Mucosa of stomach (tissue), 1 donor: Measurements from ENCODE around the gene TRH.

Experiments
- H3K27me3 ChIP-seq: one replicate; pipeline ENCODE4 v1.7.0; 2013; ENCODE audit warnings: mild to moderate bottlenecking, low read length; ENCODE audit not compliant: control insufficient read depth, insufficient read depth
- H3K36me3 ChIP-seq: one replicate; pipeline ENCODE4 v1.7.0; 2013; ENCODE audit warnings: low read length; ENCODE audit not compliant: control insufficient read depth, insufficient read depth
- H3K4me1 ChIP-seq: one replicate; pipeline ENCODE4 v1.7.0; 2013; ENCODE audit warnings: mild to moderate bottlenecking, low read length; ENCODE audit not compliant: control insufficient read depth, insufficient read depth
- H3K4me3 ChIP-seq: one replicate; pipeline ENCODE4 v1.7.0; 2013; ENCODE audit warnings: low read length
- H3K9ac ChIP-seq: one replicate; pipeline ENCODE4 v1.7.0; 2013; ENCODE audit warnings: mild to moderate bottlenecking, low read length, moderate library complexity
- H3K9me3 ChIP-seq: one replicate; pipeline ENCODE4 v1.7.0; 2013; ENCODE audit warnings: mild to moderate bottlenecking, low read length, moderate library complexity; ENCODE audit not compliant: control insufficient read depth
- donor health status: Pancreatic carcinoma.

Gene TRH

DNA sequence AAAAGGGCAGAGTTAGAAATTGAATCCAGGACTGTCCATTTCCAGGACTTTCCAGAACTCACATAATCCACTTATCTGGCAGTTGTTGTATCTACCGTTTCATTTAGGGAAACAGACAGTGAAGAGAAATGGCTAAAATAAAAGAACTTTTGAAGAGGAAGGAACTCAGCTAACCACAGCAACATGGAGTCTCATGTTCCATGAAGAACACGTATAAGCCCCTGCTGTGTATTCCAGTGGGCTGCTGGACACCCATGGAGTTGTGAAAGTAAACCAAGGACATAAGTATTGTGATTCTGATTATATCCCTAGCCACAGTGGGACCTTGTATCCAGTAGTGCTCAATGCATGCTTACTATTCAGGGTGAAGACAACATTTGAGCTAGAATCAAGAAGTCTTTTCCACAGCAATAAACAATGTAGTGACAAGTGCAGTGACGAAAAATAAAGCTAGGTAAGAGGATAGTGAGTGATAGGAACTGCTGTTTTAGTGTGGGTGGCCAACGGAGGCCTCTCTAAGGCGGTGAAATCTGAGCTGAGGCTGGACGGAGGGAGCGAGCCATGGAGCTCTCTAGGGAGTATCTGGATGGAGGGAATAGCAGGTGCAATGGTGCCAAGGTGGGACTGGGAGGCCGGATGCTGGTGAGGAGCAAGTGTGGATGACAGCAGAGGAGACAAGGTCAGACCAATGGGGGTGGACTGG lies 26.8 kb upstream of the TRH start:
- Histone ChIP-seq H3K36me3 (no peaks in the 10 kb centered on the region), H3K4me3 (no peak overlapping the region)

GRCh38 chr3:129950318-129951046 lies 24.0 kb upstream of the TRH start:
- no peak overlapping the region for H3K9ac ChIP-seq
- H3K27me3 ChIP-seq: peaks cover 5% of the 10 kb centered on the region

More for the DNA sequence above, 26.8 kb upstream of the TRH start:
- Histone ChIP-seq H3K27me3 (peaks cover 7% of the 10 kb centered on the region), H3K4me1 (no peaks in the 10 kb centered on the region), H3K9ac (no peak overlapping the region), H3K9me3 (no peaks in the 10 kb centered on the region)

DNA sequence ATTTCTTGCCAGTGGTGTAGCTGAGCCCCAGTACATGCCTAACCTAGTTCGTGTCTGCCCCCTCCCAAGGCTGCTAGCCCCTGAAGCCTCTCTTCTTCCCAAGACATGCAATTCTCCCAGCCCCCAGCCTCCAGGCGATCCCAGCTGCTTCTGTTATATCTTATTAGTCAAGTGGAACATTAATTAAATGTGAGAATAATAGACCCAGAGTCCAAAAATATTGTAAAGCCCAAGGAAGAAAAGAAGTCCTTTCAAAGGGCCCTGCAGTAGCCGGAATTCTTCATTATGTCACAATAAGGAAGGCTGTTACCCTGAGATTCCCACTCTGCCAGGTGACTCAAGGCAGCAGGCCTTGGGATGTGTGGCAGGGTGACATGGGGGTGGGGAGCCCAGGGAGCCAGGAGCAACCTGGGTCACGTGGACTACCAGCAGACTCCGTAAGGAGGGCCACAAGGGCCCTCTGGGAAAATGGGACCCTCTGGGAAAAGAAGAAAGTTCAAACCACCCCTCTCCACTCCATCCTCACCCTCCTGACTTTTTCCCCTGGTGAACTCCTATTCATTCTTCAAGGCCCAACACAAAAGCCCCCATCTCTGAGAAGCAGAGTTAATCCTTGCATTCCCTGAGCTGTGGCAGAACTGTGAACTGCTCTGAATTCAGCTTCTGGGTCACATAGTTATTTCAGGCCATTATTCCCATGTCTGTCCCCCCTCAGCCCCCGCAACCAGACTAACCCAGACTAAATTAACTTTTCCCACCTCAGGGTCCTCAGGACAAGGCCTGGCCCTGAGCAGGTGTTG lies 21.8 kb upstream of the TRH start:
- Histone ChIP-seq H3K36me3 (no peaks in the 10 kb centered on the region), H3K4me1 (no peaks in the 10 kb centered on the region), H3K9ac (no peak overlapping the region), H3K4me3 (no peak overlapping the region), H3K9me3 (no peaks in the 10 kb centered on the region), H3K27me3 (peaks cover 5% of the 10 kb centered on the region)

More at GRCh38 chr3:129950318-129951046, 24.0 kb upstream of the TRH start:
- no peaks in the 10 kb centered on the region for H3K9me3 ChIP-seq
- H3K36me3 ChIP-seq: no peaks in the 10 kb centered on the region
- H3K4me1 ChIP-seq: no peaks in the 10 kb centered on the region
- H3K4me3 ChIP-seq: no peak overlapping the region

DNA sequence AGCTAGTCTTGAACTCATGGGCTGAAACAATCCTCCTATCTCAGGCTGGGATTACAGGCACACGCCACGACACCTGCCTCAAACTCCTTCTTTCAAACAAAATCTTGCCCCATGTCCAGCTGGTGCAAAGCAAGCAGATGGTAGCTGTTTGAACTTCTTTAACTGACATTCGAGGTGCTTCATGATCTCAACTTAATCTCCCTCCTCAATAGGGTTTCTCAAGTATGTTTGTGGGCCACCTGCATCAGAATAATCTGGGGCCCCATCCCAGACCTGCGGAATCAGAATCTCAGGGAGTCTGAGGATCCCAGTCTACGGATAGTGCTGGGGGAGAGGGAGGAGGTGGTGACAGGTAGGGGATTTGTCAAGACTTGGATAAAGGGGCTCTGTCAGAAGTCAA lies 20.9 kb upstream of the TRH start:
- Histone ChIP-seq H3K9me3 (no peaks in the 10 kb centered on the region), H3K4me3 (no peak overlapping the region), H3K4me1 (no peaks in the 10 kb centered on the region), H3K9ac (no peak overlapping the region), H3K36me3 (no peaks in the 10 kb centered on the region), H3K27me3 (peaks cover 5% of the 10 kb centered on the region)

GRCh38 chr3:129954514-129954913 lies 20.0 kb upstream of the TRH start:
- H3K9ac ChIP-seq: no peak overlapping the region
- no peaks in the 10 kb centered on the region for H3K9me3 ChIP-seq
- H3K4me1 ChIP-seq: no peaks in the 10 kb centered on the region
- no peaks in the 10 kb centered on the region for H3K36me3 ChIP-seq
- H3K27me3 ChIP-seq: peaks cover 5% of the 10 kb centered on the region
- no peak overlapping the region for H3K4me3 ChIP-seq

DNA sequence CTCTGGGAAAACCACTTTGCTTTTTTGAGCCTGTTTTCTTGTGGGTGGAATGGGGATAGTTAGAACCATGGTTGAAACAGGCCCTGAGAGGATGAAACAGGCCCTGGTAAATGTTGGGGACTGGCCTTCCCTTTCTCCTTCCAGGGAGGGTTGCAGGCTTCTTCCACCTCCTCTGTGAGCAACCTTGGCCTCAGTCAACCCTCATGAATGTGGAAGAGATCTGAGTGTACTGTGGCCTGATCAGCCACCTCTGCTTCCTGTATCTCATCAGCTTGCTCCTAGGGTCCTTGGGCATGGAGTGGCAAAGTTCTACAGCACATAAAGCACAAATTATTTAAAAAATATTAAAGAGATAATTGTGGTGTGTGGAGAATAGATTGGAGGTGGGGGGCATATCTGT lies 17.6 kb upstream of the TRH start:
- Histone ChIP-seq H3K9ac (no peak overlapping the region), H3K36me3 (no peaks in the 10 kb centered on the region), H3K27me3 (peaks cover 5% of the 10 kb centered on the region), H3K4me3 (no peak overlapping the region), H3K4me1 (no peaks in the 10 kb centered on the region), H3K9me3 (no peaks in the 10 kb centered on the region)

- Histone ChIP-seq H3K36me3 (no peaks in the 10 kb centered on the region), H3K27me3 (peaks cover 5% of the 10 kb centered on the region), H3K9ac (no peak overlapping the region), H3K9me3 (no peaks in the 10 kb centered on the region), H3K4me3 (no peak overlapping the region), H3K4me1 (no peaks in the 10 kb centered on the region)
Observed at GRCh38 chr3:129958755-129959154, 15.8 kb upstream of the TRH start.

- H3K9ac ChIP-seq: no peak overlapping the region
- no peaks in the 10 kb centered on the region for H3K36me3 ChIP-seq
- H3K27me3 ChIP-seq: no peaks in the 10 kb centered on the region
- no peaks in the 10 kb centered on the region for H3K9me3 ChIP-seq
- H3K4me1 ChIP-seq: no peaks in the 10 kb centered on the region
- H3K4me3 ChIP-seq: no peak overlapping the region
Observed at GRCh38 chr3:129961141-129961541, 13.4 kb upstream of the TRH start.

DNA sequence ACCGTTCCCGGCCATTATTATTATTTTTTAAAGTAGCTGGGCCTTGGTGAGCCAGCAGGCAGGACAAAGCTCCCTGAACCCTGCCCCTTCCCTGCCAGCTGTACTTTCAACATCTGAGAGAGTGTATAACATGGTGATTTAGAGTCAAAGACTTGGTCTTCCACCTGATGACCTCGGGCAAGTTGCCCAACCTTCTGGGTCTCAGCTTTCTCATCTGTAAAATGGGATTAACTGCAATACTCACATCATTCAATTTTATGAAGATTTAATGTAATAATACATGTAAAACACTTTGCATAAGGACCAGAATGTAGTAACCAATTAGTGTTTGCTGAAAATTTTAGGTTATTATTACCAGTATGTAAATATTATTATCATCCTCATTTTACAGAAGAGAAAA lies 11.9 kb upstream of the TRH start:
- Histone ChIP-seq H3K27me3 (no peaks in the 10 kb centered on the region), H3K36me3 (no peaks in the 10 kb centered on the region), H3K4me1 (no peaks in the 10 kb centered on the region), H3K9ac (no peak overlapping the region), H3K4me3 (no peak overlapping the region), H3K9me3 (no peaks in the 10 kb centered on the region)

DNA sequence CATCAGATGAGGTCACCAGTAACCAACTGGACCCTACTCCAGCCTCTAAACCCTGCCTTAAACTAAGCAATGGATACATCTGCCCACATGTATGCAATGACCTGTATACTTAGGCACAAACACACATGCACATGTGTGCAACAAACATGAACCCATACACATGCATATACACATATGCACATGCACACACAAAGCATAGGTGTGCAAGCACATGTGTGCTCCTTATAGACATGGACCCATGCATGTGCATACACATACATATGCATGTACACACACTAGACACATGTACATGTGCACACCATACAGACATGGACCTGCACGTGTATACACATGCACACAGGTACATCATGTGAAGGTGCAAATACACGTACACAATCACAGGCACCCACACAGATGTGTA lies 8.6 kb upstream of the TRH start:
- no peaks in the 10 kb centered on the region for H3K27me3 ChIP-seq
- H3K4me3 ChIP-seq: no peak overlapping the region
- H3K9me3 ChIP-seq: no peaks in the 10 kb centered on the region
- no peak overlapping the region for H3K9ac ChIP-seq
- H3K4me1 ChIP-seq: peaks cover under 1% of the 10 kb centered on the region
- H3K36me3 ChIP-seq: no peaks in the 10 kb centered on the region

- H3K36me3 ChIP-seq: no peaks in the 10 kb centered on the region
- no peak overlapping the region for H3K4me3 ChIP-seq
- H3K27me3 ChIP-seq: no peaks in the 10 kb centered on the region
- no peaks in the 10 kb centered on the region for H3K9me3 ChIP-seq
- peaks cover 5% of the 10 kb centered on the region for H3K4me1 ChIP-seq
- no peak overlapping the region for H3K9ac ChIP-seq
Observed at GRCh38 chr3:129966876-129967275, 7.6 kb upstream of the TRH start.

- H3K27me3 ChIP-seq: no peaks in the 10 kb centered on the region
Observed at GRCh38 chr3:129967761-129968160, 6.8 kb upstream of the TRH start.

More at GRCh38 chr3:129967761-129968160, 6.8 kb upstream of the TRH start:
- Histone ChIP-seq H3K4me1 (peaks cover 5% of the 10 kb centered on the region), H3K9me3 (no peaks in the 10 kb centered on the region), H3K9ac (no peak overlapping the region), H3K36me3 (no peaks in the 10 kb centered on the region), H3K4me3 (no peak overlapping the region)
